OCI-LY1 (cell line): ENCODE results near the gene RD3L.

Experiments used
- H2AFZ ChIP-seq: fragments of 200-600 bp; sonication (generic), shearing (Covaris generic); 2 replicates; pipeline ENCODE4 v1.6.0; 2014; ENCODE audit warnings: antibody characterized with exemption, mild to moderate bottlenecking, low read length
- H3F3A ChIP-seq: fragments of 200-600 bp; sonication (generic), shearing (Covaris generic); 2 replicates; pipeline ENCODE4 v1.6.0; 2014; ENCODE audit warnings: mild to moderate bottlenecking, antibody characterized with exemption, low read length, moderate library complexity; ENCODE audit not compliant: insufficient read depth
- H3K27ac ChIP-seq: fragments of 200-600 bp; sonication (generic); 2 replicates; pipeline ENCODE4 v1.5.1; 2014; ENCODE audit warnings: low read length, mixed run types, mild to moderate bottlenecking, low read depth; ENCODE audit not compliant: poor library complexity, severe bottlenecking
- H3K27me3 ChIP-seq: fragments of 200-600 bp; sonication (generic); 2 replicates; pipeline ENCODE4 v1.6.0; 2014; ENCODE audit warnings: antibody characterized with exemption, mild to moderate bottlenecking, low read length, moderate library complexity; ENCODE audit not compliant: insufficient read depth
- H3K36me3 ChIP-seq: fragments of 200-600 bp; sonication (generic); 2 replicates; pipeline ENCODE4 v1.6.1; 2014; ENCODE audit warnings: mild to moderate bottlenecking, antibody characterized with exemption, low read length, moderate library complexity, mixed read lengths; ENCODE audit not compliant: insufficient read depth
- H3K4me1 ChIP-seq: fragments of 200-600 bp; sonication (generic); 2 replicates; pipeline ENCODE4 v1.5.1; 2014; ENCODE audit warnings: mild to moderate bottlenecking, low read length, moderate library complexity; ENCODE audit not compliant: insufficient read depth, severe bottlenecking
- H3K4me2 ChIP-seq: fragments of 200-600 bp; sonication (generic), shearing (Covaris generic); 2 replicates; pipeline ENCODE4 v1.6.1; 2014; ENCODE audit warnings: low read length
- H3K4me3 ChIP-seq: fragments of 200-600 bp; sonication (generic); 2 replicates; pipeline ENCODE4 v1.5.1; 2014; ENCODE audit warnings: low read length, low read depth, mild to moderate bottlenecking, mixed read lengths; ENCODE audit not compliant: poor library complexity, severe bottlenecking
- H3K79me2 ChIP-seq: fragments of 200-600 bp; shearing (Covaris generic); 2 replicates; pipeline ENCODE4 v1.6.1; 2016; ENCODE audit warnings: mixed run types, low read length, mixed read lengths; ENCODE audit not compliant: insufficient read depth
- H3K9ac ChIP-seq: fragments of 200-600 bp; sonication (generic), shearing (Covaris generic); 2 replicates; pipeline ENCODE4 v1.6.1; 2014; ENCODE audit warnings: mild to moderate bottlenecking, low read length, mixed read lengths
- H3K9me2 ChIP-seq: fragments of 200-600 bp; sonication (generic), shearing (Covaris generic); 2 replicates; pipeline ENCODE4 v1.6.1; 2014; ENCODE audit warnings: low read depth, mild to moderate bottlenecking, low read length, mixed read lengths
- H3K9me3 ChIP-seq: fragments of 200-600 bp; shearing (Covaris generic); 2 replicates; pipeline ENCODE4 v1.6.1; 2014; ENCODE audit warnings: low read length, mixed read lengths
- H4K20me1 ChIP-seq: fragments of 200-600 bp; sonication (generic), shearing (Covaris generic); 2 replicates; pipeline ENCODE4 v1.6.0; 2016; ENCODE audit warnings: mild to moderate bottlenecking, low read length; ENCODE audit not compliant: insufficient read depth
- EZH2 ChIP-seq: fragments of 200-600 bp; sonication (generic), shearing (Covaris generic); IDR thresholded peaks from 2 replicates; pipeline ENCODE4 v1.8.0; 2017; ENCODE audit warnings: borderline replicate concordance, mixed run types, mild to moderate bottlenecking, antibody characterized with exemption, low read length, moderate library complexity, mixed read lengths
- TF ChIP-seq, protein P1 (sequence below): fragments of 200-600 bp; sonication (generic), shearing (Covaris generic); IDR thresholded peaks from 2 replicates; pipeline ENCODE4 v1.5.1; 2017; ENCODE audit warnings: mild to moderate bottlenecking, antibody characterized with exemption, low read length, moderate library complexity, mixed read lengths

RD3L gene

DNA sequence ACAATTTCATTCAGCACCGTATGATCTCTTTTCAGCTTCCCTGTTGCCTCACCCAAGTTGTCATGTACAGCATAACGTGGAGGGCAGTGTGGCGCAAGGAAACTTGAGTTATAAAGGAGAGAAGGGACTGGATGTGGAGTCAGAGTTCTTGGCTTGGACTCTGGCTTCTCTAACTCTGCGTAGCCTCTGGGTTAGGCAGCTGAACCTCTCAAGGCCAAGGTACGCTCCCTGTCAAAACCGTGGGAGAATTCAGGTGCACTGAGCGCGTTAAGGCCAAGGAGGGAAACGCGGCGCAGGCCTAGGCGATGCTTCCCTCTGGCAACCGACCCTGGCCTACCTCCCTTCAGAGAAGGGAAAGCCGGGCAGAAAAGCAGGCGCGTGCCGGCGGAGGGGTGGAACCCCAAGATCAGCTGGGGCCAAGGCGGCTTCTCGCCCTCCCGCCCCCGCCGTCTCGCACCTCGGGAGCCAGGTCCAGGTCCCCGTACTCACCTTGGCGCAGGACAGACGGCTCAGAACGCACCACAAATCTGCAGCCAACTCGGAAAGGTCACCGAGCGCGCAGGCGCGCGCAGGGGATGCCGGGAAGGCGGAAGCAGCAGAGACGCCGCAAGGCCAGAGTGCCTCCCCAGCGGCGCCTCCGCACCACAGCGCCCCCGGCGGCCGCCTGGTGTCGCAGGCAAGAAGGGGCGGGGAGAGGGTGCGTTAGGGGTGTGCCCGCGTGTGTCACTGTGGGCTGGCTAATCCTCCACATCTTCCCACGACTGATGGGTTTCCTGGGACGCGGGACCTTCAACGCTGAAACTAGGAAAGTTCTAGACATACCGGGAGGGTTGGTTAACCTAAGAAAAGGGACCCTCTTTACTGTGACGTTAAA lies 21.1 kb downstream of the RD3L start:
- Histone ChIP-seq H3K27me3 (no peaks in the 10 kb centered on the region), H3K9ac (peak overlapping the region; percentile 80), H2AFZ (peak overlapping the region; percentile 99), H3K27ac (peak overlapping the region; percentile 2), H3K4me1 (peaks cover 32% of the 10 kb centered on the region), H3K79me2 (peaks cover 27% of the 10 kb centered on the region), H4K20me1 (no peaks in the 10 kb centered on the region), H3F3A (no peaks in the 10 kb centered on the region), H3K36me3 (peaks cover 17% of the 10 kb centered on the region; the same call in 1 of the 2 replicates), H3K9me2 (no peaks in the 10 kb centered on the region), H3K4me2 (peak overlapping the region; percentile 95), H3K9me3 (no peaks in the 10 kb centered on the region), H3K4me3 (peak overlapping the region; percentile 75)
- TF ChIP-seq, protein P1, sequence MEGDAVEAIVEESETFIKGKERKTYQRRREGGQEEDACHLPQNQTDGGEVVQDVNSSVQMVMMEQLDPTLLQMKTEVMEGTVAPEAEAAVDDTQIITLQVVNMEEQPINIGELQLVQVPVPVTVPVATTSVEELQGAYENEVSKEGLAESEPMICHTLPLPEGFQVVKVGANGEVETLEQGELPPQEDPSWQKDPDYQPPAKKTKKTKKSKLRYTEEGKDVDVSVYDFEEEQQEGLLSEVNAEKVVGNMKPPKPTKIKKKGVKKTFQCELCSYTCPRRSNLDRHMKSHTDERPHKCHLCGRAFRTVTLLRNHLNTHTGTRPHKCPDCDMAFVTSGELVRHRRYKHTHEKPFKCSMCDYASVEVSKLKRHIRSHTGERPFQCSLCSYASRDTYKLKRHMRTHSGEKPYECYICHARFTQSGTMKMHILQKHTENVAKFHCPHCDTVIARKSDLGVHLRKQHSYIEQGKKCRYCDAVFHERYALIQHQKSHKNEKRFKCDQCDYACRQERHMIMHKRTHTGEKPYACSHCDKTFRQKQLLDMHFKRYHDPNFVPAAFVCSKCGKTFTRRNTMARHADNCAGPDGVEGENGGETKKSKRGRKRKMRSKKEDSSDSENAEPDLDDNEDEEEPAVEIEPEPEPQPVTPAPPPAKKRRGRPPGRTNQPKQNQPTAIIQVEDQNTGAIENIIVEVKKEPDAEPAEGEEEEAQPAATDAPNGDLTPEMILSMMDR: peak; percentile 99
- no peak for TF ChIP-seq EZH2

DNA sequence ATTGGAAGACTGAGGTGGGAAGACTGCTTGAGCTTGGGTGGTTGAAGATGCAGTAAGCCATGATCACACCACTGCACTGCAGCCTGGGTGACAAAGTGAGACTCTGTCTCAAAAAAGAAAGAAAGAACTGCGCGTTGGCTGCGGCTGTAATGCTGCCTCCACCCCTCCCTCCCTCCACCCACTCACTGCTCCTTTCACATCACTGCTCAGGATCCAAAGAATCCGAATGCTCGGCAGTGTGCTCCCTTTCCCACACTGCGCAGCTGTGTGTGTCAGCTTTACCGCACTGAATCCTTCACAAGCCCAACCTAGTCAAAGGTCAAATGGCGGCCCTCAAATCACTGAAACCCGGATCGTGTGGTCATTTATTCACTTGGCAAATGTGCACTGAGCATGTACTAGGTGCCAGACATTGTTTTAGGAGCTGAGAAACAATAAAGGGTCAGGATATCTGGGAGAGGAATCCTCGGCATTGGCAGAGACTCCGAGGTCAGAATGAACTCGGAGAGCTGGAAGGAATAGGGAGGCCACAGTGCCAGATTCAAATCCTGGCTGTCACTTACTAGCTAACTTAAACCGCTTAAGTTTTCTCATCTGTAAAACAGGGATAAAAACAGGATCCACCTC lies 25.6 kb downstream of the RD3L start:
- TF ChIP-seq, protein P1: no peak
- no peak for TF ChIP-seq EZH2
- H2AFZ ChIP-seq: no peak overlapping the region
- H4K20me1 ChIP-seq: no peaks in the 10 kb centered on the region
- H3F3A ChIP-seq: no peaks in the 10 kb centered on the region
- H3K36me3 ChIP-seq: peaks cover 57% of the 10 kb centered on the region
- H3K9me2 ChIP-seq: no peaks in the 10 kb centered on the region
- no peak overlapping the region for H3K4me3 ChIP-seq
- H3K4me2 ChIP-seq: no peak overlapping the region
- H3K27ac ChIP-seq: no peak overlapping the region
- H3K27me3 ChIP-seq: no peaks in the 10 kb centered on the region
- H3K4me1 ChIP-seq: peaks cover 17% of the 10 kb centered on the region
- H3K9ac ChIP-seq: no peak overlapping the region
- H3K79me2 ChIP-seq: peaks cover 31% of the 10 kb centered on the region
- no peaks in the 10 kb centered on the region for H3K9me3 ChIP-seq

DNA sequence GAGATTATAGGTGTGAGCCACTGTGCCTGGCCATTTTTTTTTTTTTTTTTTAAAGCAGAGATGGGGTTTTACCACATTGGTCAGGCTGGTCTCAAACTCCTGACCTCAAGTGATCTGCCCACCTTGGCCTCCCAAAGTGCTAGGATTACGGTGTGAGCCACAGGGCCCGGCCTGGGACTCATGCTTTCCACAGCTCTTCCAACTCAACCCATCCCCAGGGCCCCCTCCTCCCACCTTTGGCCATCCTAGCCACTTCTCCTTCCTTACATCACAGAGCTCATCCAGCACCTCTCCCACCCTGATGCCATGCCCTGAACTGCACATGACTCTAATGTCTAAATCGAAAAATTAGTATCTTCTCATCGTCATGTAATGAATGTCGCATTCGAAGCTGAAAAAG lies 26.7 kb downstream of the RD3L start:
- Histone ChIP-seq H3F3A (no peaks in the 10 kb centered on the region), H3K9me3 (no peaks in the 10 kb centered on the region), H2AFZ (no peak overlapping the region), H3K4me2 (no peak overlapping the region), H3K9ac (no peak overlapping the region), H3K27ac (no peak overlapping the region), H4K20me1 (no peaks in the 10 kb centered on the region), H3K36me3 (peaks cover 66% of the 10 kb centered on the region), H3K4me3 (no peak overlapping the region), H3K4me1 (peaks cover 13% of the 10 kb centered on the region), H3K79me2 (peaks cover 26% of the 10 kb centered on the region), H3K9me2 (no peaks in the 10 kb centered on the region), H3K27me3 (no peaks in the 10 kb centered on the region)
- no peak for TF ChIP-seq EZH2
- TF ChIP-seq, protein P1: no peak
